GM21619 (cell line): ENCODE results near the gene LRMDA.

Experiments
- ATAC-seq: cut with Tn5 transposase; IDR thresholded peaks from one replicate; pipeline ENCODE4 v1.9.1; 2021; ENCODE audit not compliant: unreplicated experiment

LRMDA gene

GRCh38 chr10:76334255-76334654 is 902.8 kb downstream of the LRMDA start:
- ATAC-seq: no peak

- no peak for ATAC-seq
These were observed 905.0 kb downstream of the LRMDA start for GRCh38 chr10:76336213-76336963.

GRCh38 chr10:76337641-76338040 is 906.2 kb downstream of the LRMDA start:
- ATAC-seq: no peak

GRCh38 chr10:76338187-76338586 is 906.8 kb downstream of the LRMDA start:
- no peak for ATAC-seq

GRCh38 chr10:76341740-76342139 is 910.3 kb downstream of the LRMDA start:
- no peak for ATAC-seq

GRCh38 chr10:76342996-76343395 is 911.6 kb downstream of the LRMDA start:
- no peak for ATAC-seq

- ATAC-seq: no peak
These were observed 916.4 kb downstream of the LRMDA start for GRCh38 chr10:76347832-76348231.

- no peak for ATAC-seq
These were observed 919.2 kb downstream of the LRMDA start for GRCh38 chr10:76350583-76350982.

GRCh38 chr10:76352300-76352699 is 920.9 kb downstream of the LRMDA start:
- no peak for ATAC-seq

- ATAC-seq: no peak
These were observed 921.9 kb downstream of the LRMDA start for GRCh38 chr10:76353237-76353851.

- ATAC-seq: no peak
These were observed 922.9 kb downstream of the LRMDA start for GRCh38 chr10:76354212-76354738.

- no peak for ATAC-seq
These were observed 923.5 kb downstream of the LRMDA start for GRCh38 chr10:76354921-76355320.

GRCh38 chr10:76356557-76356956 is 925.1 kb downstream of the LRMDA start:
- no peak for ATAC-seq

GRCh38 chr10:76357726-76358415 is 926.4 kb downstream of the LRMDA start:
- no peak for ATAC-seq

GRCh38 chr10:76358743-76359395 is 927.4 kb downstream of the LRMDA start:
- ATAC-seq: no peak

GRCh38 chr10:76375761-76376160 is 944.3 kb downstream of the LRMDA start:
- ATAC-seq: no peak

GRCh38 chr10:76382381-76382851 is 951.0 kb downstream of the LRMDA start:
- ATAC-seq: no peak

GRCh38 chr10:76388321-76389023 is 957.0 kb downstream of the LRMDA start:
- ATAC-seq: no peak

GRCh38 chr10:76393875-76394706 is 962.7 kb downstream of the LRMDA start:
- no peak for ATAC-seq

GRCh38 chr10:76394707-76395042 is 963.3 kb downstream of the LRMDA start:
- no peak for ATAC-seq
